Stimulated activated naive B cell treated with anti-CD40 and anti-IgM and Interleukin-4, amounts not matched to agents 10 μg/mL and 1 μg/mL and 100 μg/mL, for 72 hours (primary cell): ENCODE results near the gene LRWD1.
"Not testable (repeated sequence)": the region's sequence is repeated elsewhere in the genome, so short reads cannot be mapped to it uniquely, and the experiment has no call there.

ENCODE experiments used
- ATAC-seq, 2 donors: fragments of 150-1000 bp; cut with Tn5 transposase; replicated peaks; 2 replicates each; pipeline ENCODE4 v1.10.0; 2021; ENCODE audit warnings: moderate library complexity in 1 of 2
- DNase-seq: peaks from one replicate; pipeline ENCODE4 v3.0.0; 2021
- H3K27ac Mint-ChIP-seq: one replicate; pipeline ENCODE4 v1.8.0; 2022; ENCODE audit warnings: mild to moderate bottlenecking, mixed read lengths
- H3K27me3 Mint-ChIP-seq, 2 donors: one replicate each; pipeline ENCODE4 v1.8.0; 2022; ENCODE audit warnings: mixed read lengths in 2 of 2
- H3K36me3 Mint-ChIP-seq, 2 donors: one replicate each; pipeline ENCODE4 v1.8.0; 2022; ENCODE audit warnings: mixed read lengths in 2 of 2, mild to moderate bottlenecking in 1 of 2
- H3K4me1 Mint-ChIP-seq, 2 donors: one replicate each; pipeline ENCODE4 v1.8.0; 2022; ENCODE audit warnings: mixed read lengths in 2 of 2, mild to moderate bottlenecking in 1 of 2
- H3K4me3 Mint-ChIP-seq, 2 donors: one replicate each; pipeline ENCODE4 v1.8.0; 2022; ENCODE audit warnings: mild to moderate bottlenecking in 2 of 2, mixed read lengths in 2 of 2, moderate library complexity in 1 of 2
- H3K9me3 Mint-ChIP-seq, 2 donors: one replicate each; pipeline ENCODE4 v1.8.0; 2022; ENCODE audit warnings: mixed read lengths in 2 of 2, mild to moderate bottlenecking in 1 of 2

LRWD1 gene

DNA sequence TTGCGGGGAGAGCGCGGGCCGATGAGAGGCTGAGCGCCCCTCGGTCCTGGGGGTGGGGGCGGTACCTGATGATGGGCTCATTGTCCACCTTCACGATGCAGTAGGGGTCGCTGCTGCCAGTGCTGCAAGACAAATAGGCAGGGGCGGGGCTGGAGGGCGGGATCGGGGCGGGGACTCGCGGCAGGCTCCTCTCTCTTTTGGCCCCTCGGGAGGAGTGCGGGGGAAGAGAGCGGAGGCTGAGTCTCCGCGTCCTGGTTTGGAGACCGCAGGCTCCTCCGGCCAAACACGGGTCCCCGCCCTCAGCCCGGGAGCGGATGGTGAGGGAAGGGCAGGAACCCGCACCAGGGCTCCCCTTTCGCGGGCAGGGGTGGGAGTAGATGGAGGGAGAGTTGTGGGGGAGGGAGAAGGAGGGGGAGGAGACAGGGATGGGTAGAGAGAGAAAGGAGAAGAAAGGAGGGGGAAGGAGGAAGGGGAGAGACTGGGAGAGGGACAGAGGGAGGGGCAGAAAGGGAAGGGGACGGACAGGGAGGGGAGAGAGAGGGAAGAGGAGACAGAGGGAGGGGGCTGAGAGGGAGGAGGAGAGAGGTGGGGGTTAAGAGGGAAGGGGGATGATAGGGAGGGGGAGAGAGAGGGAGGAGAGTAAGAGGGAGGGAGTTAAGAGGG, 47.2 kb downstream of the LRWD1 start:
- not testable (repeated sequence) for H3K27me3 Mint-ChIP-seq, H3K36me3 Mint-ChIP-seq, DNase-seq, H3K27ac Mint-ChIP-seq, H3K9me3 Mint-ChIP-seq, H3K4me1 Mint-ChIP-seq
- ATAC-seq, result peak; percentile 45 to 61
- H3K4me3 Mint-ChIP-seq, result peak overlapping the region in 1 of 2 donors; percentile 75

- not testable (repeated sequence) for DNase-seq, H3K9me3 Mint-ChIP-seq, H3K4me1 Mint-ChIP-seq, H3K27me3 Mint-ChIP-seq, ATAC-seq, H3K36me3 Mint-ChIP-seq
- H3K27ac Mint-ChIP-seq, result peak overlapping the region; percentile 89
- peak overlapping the region; percentile 64 to 75 for H3K4me3 Mint-ChIP-seq
Measured at GRCh38 chr7:102512642-102513221, 47.9 kb downstream of the LRWD1 start.

GRCh38 chr7:102514881-102515721, 50.3 kb downstream of the LRWD1 start:
- not testable (repeated sequence) for DNase-seq, H3K9me3 Mint-ChIP-seq, H3K4me1 Mint-ChIP-seq, H3K27me3 Mint-ChIP-seq, H3K27ac Mint-ChIP-seq, H3K36me3 Mint-ChIP-seq, H3K4me3 Mint-ChIP-seq
- peak; percentile 19 for ATAC-seq

DNA sequence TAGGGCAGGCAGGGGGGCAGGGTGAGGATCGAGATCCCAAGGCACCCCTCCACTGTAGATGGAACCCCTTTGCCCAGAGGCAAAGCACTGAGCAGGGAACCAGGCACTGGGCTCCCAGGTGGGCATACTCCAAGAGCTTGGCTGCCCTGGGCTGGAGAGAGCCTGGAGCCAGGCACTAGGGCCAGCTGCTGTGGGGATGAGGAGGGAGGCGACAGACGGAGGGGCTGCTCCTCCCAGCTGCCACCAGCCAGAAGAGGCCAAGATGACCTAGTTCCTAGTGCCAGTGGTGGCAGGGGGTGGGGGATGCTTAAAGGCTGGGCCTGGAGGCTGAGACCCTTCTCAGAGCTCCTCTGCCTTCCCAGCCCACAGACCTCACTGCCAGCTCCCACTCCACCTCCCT, 51.1 kb downstream of the LRWD1 start:
- not testable (repeated sequence) for H3K27ac Mint-ChIP-seq, H3K27me3 Mint-ChIP-seq, H3K4me3 Mint-ChIP-seq, H3K4me1 Mint-ChIP-seq, DNase-seq, H3K36me3 Mint-ChIP-seq, ATAC-seq, H3K9me3 Mint-ChIP-seq

DNA sequence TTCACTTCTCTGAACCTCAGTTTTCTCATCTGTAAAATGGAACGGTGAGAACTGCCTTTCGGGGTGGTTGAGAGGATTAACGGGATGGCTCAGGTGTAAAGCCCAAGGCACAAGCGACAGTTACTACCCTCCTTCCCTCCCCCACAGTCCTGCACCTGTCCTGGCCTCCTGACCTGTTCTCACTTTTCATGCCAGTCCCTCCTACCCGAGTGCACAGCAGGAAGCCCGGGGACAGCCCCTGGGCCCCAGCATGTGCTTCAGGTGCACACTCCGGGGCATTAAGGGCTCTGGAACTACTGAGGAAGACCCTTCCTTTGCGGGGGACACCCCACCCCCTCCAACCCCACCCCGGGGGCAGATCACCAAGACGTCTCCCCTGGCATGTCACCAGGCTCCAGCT, 52.2 kb downstream of the LRWD1 start:
- DNase-seq, H3K36me3 Mint-ChIP-seq, H3K9me3 Mint-ChIP-seq, H3K27ac Mint-ChIP-seq, H3K27me3 Mint-ChIP-seq, H3K4me3 Mint-ChIP-seq, H3K4me1 Mint-ChIP-seq: not testable (repeated sequence)
- ATAC-seq, result peak; percentile 51 to 60

GRCh38 chr7:102517550-102518147, 52.9 kb downstream of the LRWD1 start, which contains the start of gene RASA4B:
Gene RASA4B, minus strand, starts transcription at chr7:102517777. Its CDS starts 67 bp downstream, at chr7:102517710.
- H3K4me3 Mint-ChIP-seq, result peak within 1 kb of the TSS; percentile 52 to 56
- H3K27ac Mint-ChIP-seq, H3K27me3 Mint-ChIP-seq, H3K36me3 Mint-ChIP-seq, H3K4me1 Mint-ChIP-seq, DNase-seq, H3K9me3 Mint-ChIP-seq: not testable (repeated sequence)
- ATAC-seq, result peak; percentile 70 to 81

DNA sequence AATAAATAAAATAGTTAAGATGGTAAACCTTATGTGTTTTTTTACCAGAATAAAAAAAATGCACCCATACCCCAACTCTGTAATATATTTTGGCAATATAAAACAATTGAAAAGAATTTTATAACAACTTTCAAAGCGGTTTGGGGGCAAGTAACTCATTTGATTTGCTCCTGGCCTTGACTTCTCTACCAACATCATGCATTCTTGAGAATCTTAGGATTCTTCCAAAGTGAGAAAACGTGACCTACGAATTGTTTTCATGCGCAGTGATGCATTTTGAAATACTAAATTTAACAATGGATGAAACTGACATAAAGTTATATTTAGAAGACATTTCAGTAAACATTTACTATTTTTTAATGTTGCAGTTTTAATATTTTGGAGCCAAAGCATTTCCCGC, 56.0 kb downstream of the LRWD1 start:
- not testable (repeated sequence) for H3K36me3 Mint-ChIP-seq, DNase-seq, H3K27me3 Mint-ChIP-seq, ATAC-seq, H3K9me3 Mint-ChIP-seq, H3K4me3 Mint-ChIP-seq, H3K27ac Mint-ChIP-seq, H3K4me1 Mint-ChIP-seq
